Breast epithelium (tissue), 3 donors: ENCODE measurements around the gene ZNF423.

Experiments
- POLR2A ChIP-seq: fragments of 450-650 bp; IDR thresholded peaks from one replicate; pipeline ENCODE4 v1.6.1; 2016; ENCODE audit warnings: antibody characterized with exemption, mild to moderate bottlenecking, moderate library complexity
- TF ChIP-seq, protein P1 (sequence below), 3 donors: fragments of 450-650 bp; IDR thresholded peaks; one replicate each; pipeline ENCODE4 v1.5.1; 2016 to 2017; ENCODE audit warnings: antibody characterized with exemption in 3 of 3, mild to moderate bottlenecking in 3 of 3, moderate library complexity in 3 of 3

- TF ChIP-seq, protein P1, sequence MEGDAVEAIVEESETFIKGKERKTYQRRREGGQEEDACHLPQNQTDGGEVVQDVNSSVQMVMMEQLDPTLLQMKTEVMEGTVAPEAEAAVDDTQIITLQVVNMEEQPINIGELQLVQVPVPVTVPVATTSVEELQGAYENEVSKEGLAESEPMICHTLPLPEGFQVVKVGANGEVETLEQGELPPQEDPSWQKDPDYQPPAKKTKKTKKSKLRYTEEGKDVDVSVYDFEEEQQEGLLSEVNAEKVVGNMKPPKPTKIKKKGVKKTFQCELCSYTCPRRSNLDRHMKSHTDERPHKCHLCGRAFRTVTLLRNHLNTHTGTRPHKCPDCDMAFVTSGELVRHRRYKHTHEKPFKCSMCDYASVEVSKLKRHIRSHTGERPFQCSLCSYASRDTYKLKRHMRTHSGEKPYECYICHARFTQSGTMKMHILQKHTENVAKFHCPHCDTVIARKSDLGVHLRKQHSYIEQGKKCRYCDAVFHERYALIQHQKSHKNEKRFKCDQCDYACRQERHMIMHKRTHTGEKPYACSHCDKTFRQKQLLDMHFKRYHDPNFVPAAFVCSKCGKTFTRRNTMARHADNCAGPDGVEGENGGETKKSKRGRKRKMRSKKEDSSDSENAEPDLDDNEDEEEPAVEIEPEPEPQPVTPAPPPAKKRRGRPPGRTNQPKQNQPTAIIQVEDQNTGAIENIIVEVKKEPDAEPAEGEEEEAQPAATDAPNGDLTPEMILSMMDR (IDR thresholded peaks at IDR 0.05), result no peak
- TF ChIP-seq POLR2A, result no peak
Observed at GRCh38 chr16:49454426-49455180, 401.3 kb downstream of the ZNF423 start.
